ENCODE results near the gene CA12. TPM values are rescaled to one million over a fixed set of nuclear protein-coding genes. Genes with fewer than 3 reads are reported as not detected.
A peak's percentile ranks its signal among the peaks of the same experiment; 100 is the strongest.

CA12 gene
- total RNA-seq, 2 experiments from 2014 or later = 0.07 to 0.10 TPM

- intact Hi-C loops (cut with micrococcal nuclease) = no loop called here
- CTCF ChIA-PET = interaction anchor here (2.2 kb wide), 1 partner anchor 10 kb away, joined by 6 read pairs; no protein-coding TSS in a partner anchor
Measured at GRCh38 chr15:63412551-63412950, 30.9 kb upstream of the CA12 start.

GRCh38 chr15:63411866-63412265, 30.2 kb upstream of the CA12 start:
- no peak overlapping the region for H3K27ac Mint-ChIP-seq
- H3K27me3 Mint-ChIP-seq = peaks cover 3% of the 10 kb centered on the region
- H3K4me1 Mint-ChIP-seq (ENCODE audit: low read depth) = no peaks in the 10 kb centered on the region
- ChIA-PET CTCF (interaction anchor here (2.2 kb wide), 1 partner anchor 9 kb away, joined by 6 read pairs; no protein-coding TSS in a partner anchor), POLR2A (no interaction called here)
- H3K36me3 Mint-ChIP-seq = no peaks in the 10 kb centered on the region
- H3K4me3 Mint-ChIP-seq = no peak overlapping the region
- DNase-seq = no peak
- intact Hi-C loops (cut with micrococcal nuclease) = no loop called here
- H3K9me3 Mint-ChIP-seq = no peaks in the 10 kb centered on the region

More at GRCh38 chr15:63412551-63412950, 30.9 kb upstream of the CA12 start:
- DNase-seq = no peak
- POLR2A ChIA-PET = no interaction called here
- Mint-ChIP-seq H3K4me3 (no peak overlapping the region), H3K4me1 (ENCODE audit: low read depth) (no peaks in the 10 kb centered on the region), H3K9me3 (no peaks in the 10 kb centered on the region), H3K27me3 (peaks cover 3% of the 10 kb centered on the region), H3K36me3 (no peaks in the 10 kb centered on the region), H3K27ac (no peak overlapping the region)

GRCh38 chr15:63409179-63409578, 27.5 kb upstream of the CA12 start:
- H3K4me3 Mint-ChIP-seq = no peak overlapping the region
- peaks cover 5% of the 10 kb centered on the region for H3K27me3 Mint-ChIP-seq
- intact Hi-C loops (cut with micrococcal nuclease) = no loop called here
- no peaks in the 10 kb centered on the region for H3K4me1 Mint-ChIP-seq (ENCODE audit: low read depth)
- POLR2A ChIA-PET = no interaction called here
- H3K9me3 Mint-ChIP-seq = no peaks in the 10 kb centered on the region
- DNase-seq = no peak
- CTCF ChIA-PET = interaction anchor here (0.6 to 1.4 kb wide), 2 partner anchors 58 to 78 kb away, joined by 3 to 4 read pairs; no protein-coding TSS in a partner anchor
- H3K36me3 Mint-ChIP-seq = no peaks in the 10 kb centered on the region
- H3K27ac Mint-ChIP-seq = no peak overlapping the region

GRCh38 chr15:63408524-63408923, 26.9 kb upstream of the CA12 start:
- H3K27ac Mint-ChIP-seq = no peak overlapping the region
- CTCF ChIA-PET = interaction anchor here (1.4 to 1.7 kb wide), 2 partner anchors 58 to 121 kb away, joined by 4 read pairs; no protein-coding TSS in a partner anchor

GRCh38 chr15:63407612-63408011, 26.0 kb upstream of the CA12 start:
- ChIA-PET CTCF (interaction anchor here (1.7 kb wide), 1 partner anchor 120 kb away, joined by 4 read pairs; no protein-coding TSS in a partner anchor), POLR2A (no interaction called here)
- intact Hi-C loops (cut with micrococcal nuclease) = no loop called here
- no peak overlapping the region for H3K27ac Mint-ChIP-seq
- no peaks in the 10 kb centered on the region for H3K9me3 Mint-ChIP-seq
- no peak for DNase-seq
- no peaks in the 10 kb centered on the region for H3K36me3 Mint-ChIP-seq
- no peak overlapping the region for H3K4me3 Mint-ChIP-seq
- no peaks in the 10 kb centered on the region for H3K4me1 Mint-ChIP-seq (ENCODE audit: low read depth)
- peaks cover 3% of the 10 kb centered on the region for H3K27me3 Mint-ChIP-seq

More at GRCh38 chr15:63408524-63408923, 26.9 kb upstream of the CA12 start:
- Mint-ChIP-seq H3K36me3 (no peaks in the 10 kb centered on the region), H3K4me1 (ENCODE audit: low read depth) (no peaks in the 10 kb centered on the region), H3K4me3 (no peak overlapping the region), H3K9me3 (no peaks in the 10 kb centered on the region), H3K27me3 (peaks cover 5% of the 10 kb centered on the region)
- POLR2A ChIA-PET = no interaction called here
- DNase-seq = no peak
- intact Hi-C loops (cut with micrococcal nuclease) = no loop called here

GRCh38 chr15:63405683-63406390, 24.2 kb upstream of the CA12 start:
- Mint-ChIP-seq H3K36me3 (no peaks in the 10 kb centered on the region), H3K27me3 (peaks cover 1% of the 10 kb centered on the region), H3K27ac (no peak overlapping the region), H3K9me3 (no peaks in the 10 kb centered on the region), H3K4me3 (no peak overlapping the region), H3K4me1 (ENCODE audit: low read depth) (peaks cover 2% of the 10 kb centered on the region)
- intact Hi-C loops (cut with micrococcal nuclease) = no loop called here
- ChIA-PET CTCF (interaction anchor here (0.7 to 3.0 kb wide), 3 partner anchors 29 to 121 kb away, joined by 3 to 26 read pairs (median 4); no protein-coding TSS in a partner anchor), POLR2A (no interaction called here)
- no peak for DNase-seq

- POLR2A ChIA-PET = no interaction called here
- Mint-ChIP-seq H3K27ac (no peak overlapping the region), H3K36me3 (no peaks in the 10 kb centered on the region), H3K4me3 (no peak overlapping the region), H3K9me3 (no peaks in the 10 kb centered on the region), H3K4me1 (ENCODE audit: low read depth) (peaks cover 3% of the 10 kb centered on the region), H3K27me3 (peaks cover 1% of the 10 kb centered on the region)
- intact Hi-C loops (cut with micrococcal nuclease) = no loop called here
- CTCF ChIA-PET = interaction anchor here (1.5 to 3.0 kb wide), 3 partner anchors 114 to 120 kb away, joined by 4 to 26 read pairs (median 7); no protein-coding TSS in a partner anchor
- DNase-seq = no peak
Measured at GRCh38 chr15:63405159-63405558, 23.5 kb upstream of the CA12 start.

GRCh38 chr15:63403254-63403945, 21.8 kb upstream of the CA12 start:
- H3K27ac Mint-ChIP-seq = no peak overlapping the region
- POLR2A ChIA-PET = no interaction called here

GRCh38 chr15:63402498-63403253, 21.0 kb upstream of the CA12 start:
- intact Hi-C loops (cut with micrococcal nuclease) = loop anchor here (1.0 to 2.0 kb wide), 2 partner anchors 114 to 354 kb away; no protein-coding TSS in a partner anchor
- no peak overlapping the region for H3K27ac Mint-ChIP-seq
- ChIA-PET CTCF (interaction anchor here (0.9 to 3.2 kb wide), 19 partner anchors 10 to 355 kb away, joined by 3 to 47 read pairs (median 4); partner anchors contain the start of genes APH1B and CA12), POLR2A (no interaction called here)
- peaks cover 3% of the 10 kb centered on the region for H3K4me1 Mint-ChIP-seq (ENCODE audit: low read depth)
- no peak overlapping the region for H3K4me3 Mint-ChIP-seq
- no peak for DNase-seq
- no peaks in the 10 kb centered on the region for H3K9me3 Mint-ChIP-seq
- H3K36me3 Mint-ChIP-seq = no peaks in the 10 kb centered on the region
- peaks cover 12% of the 10 kb centered on the region for H3K27me3 Mint-ChIP-seq

More at GRCh38 chr15:63403254-63403945, 21.8 kb upstream of the CA12 start:
- no peak for DNase-seq
- CTCF ChIA-PET = interaction anchor here (0.7 to 3.2 kb wide), 20 partner anchors 9 to 355 kb away, joined by 3 to 47 read pairs (median 4); partner anchors contain the start of genes APH1B and CA12
- peaks cover 3% of the 10 kb centered on the region for H3K4me1 Mint-ChIP-seq (ENCODE audit: low read depth)
- peaks cover 8% of the 10 kb centered on the region for H3K27me3 Mint-ChIP-seq
- H3K4me3 Mint-ChIP-seq = no peak overlapping the region
- no peaks in the 10 kb centered on the region for H3K36me3 Mint-ChIP-seq
- H3K9me3 Mint-ChIP-seq = no peaks in the 10 kb centered on the region
- intact Hi-C loops (cut with micrococcal nuclease) = loop anchor here (1.0 to 2.0 kb wide), 2 partner anchors 115 to 355 kb away; no protein-coding TSS in a partner anchor

GRCh38 chr15:63401714-63402497, 20.3 kb upstream of the CA12 start:
- no peak overlapping the region for H3K4me3 Mint-ChIP-seq
- no peak overlapping the region for H3K27ac Mint-ChIP-seq
- ChIA-PET POLR2A (no interaction called here), CTCF (interaction anchor here (0.6 to 3.2 kb wide), 23 partner anchors 11 to 354 kb away, joined by 3 to 47 read pairs (median 4); partner anchors contain the start of genes APH1B and CA12)
- no peak for DNase-seq
- H3K4me1 Mint-ChIP-seq (ENCODE audit: low read depth) = peaks cover 3% of the 10 kb centered on the region
- no peaks in the 10 kb centered on the region for H3K36me3 Mint-ChIP-seq
- intact Hi-C loops (cut with micrococcal nuclease) = loop anchor here (2.0 kb wide), 1 partner anchor 353 kb away; no protein-coding TSS in a partner anchor
- no peaks in the 10 kb centered on the region for H3K9me3 Mint-ChIP-seq
- peaks cover 14% of the 10 kb centered on the region for H3K27me3 Mint-ChIP-seq

GRCh38 chr15:63401078-63401477, 19.4 kb upstream of the CA12 start:
- POLR2A ChIA-PET = no interaction called here
- Mint-ChIP-seq H3K4me1 (ENCODE audit: low read depth) (peaks cover 3% of the 10 kb centered on the region), H3K27me3 (peaks cover 20% of the 10 kb centered on the region), H3K9me3 (no peaks in the 10 kb centered on the region), H3K36me3 (no peaks in the 10 kb centered on the region), H3K27ac (no peak overlapping the region), H3K4me3 (no peak overlapping the region)
- CTCF ChIA-PET = interaction anchor here (0.6 to 3.2 kb wide), 10 partner anchors 12 to 353 kb away, joined by 3 to 47 read pairs (median 6); no protein-coding TSS in a partner anchor
- intact Hi-C loops (cut with micrococcal nuclease) = no loop called here
- DNase-seq = peak; percentile 46
